ENCODE data around the gene PPP4R4.

DNA sequence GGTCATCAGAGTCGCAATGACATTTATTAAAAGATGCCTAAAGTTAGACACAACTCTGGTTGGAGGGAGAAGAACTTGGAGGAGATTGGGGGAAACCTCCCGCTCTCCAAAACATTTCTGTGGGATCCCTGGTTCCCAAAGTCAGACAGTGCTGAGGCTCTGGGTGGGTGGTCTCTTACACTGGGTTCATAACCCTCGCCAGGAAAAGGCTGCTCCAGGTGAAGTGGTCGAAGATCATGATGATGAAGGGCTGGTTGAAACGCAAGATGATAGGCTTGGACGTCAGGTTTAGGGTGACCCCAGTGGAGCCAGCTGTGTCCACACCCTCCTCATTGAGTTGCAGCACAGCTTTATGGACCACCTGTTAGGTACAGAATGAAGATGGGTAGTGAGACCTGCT, 130.1 kb downstream of the PPP4R4 start:
- TF ChIP-seq CTCF (IDR thresholded peaks at IDR 0.05) (no peak), POLR2A (IDR thresholded peaks at IDR 0.05) (no peak)
